ENCODE results near the gene NSD2. TPM values are rescaled to one million over a fixed set of nuclear protein-coding genes. Genes with fewer than 3 reads are reported as not detected.

Gene NSD2
- polyA plus RNA-seq, 4 donors, result 73.6 to 85.8 (median 81.7) TPM

DNA sequence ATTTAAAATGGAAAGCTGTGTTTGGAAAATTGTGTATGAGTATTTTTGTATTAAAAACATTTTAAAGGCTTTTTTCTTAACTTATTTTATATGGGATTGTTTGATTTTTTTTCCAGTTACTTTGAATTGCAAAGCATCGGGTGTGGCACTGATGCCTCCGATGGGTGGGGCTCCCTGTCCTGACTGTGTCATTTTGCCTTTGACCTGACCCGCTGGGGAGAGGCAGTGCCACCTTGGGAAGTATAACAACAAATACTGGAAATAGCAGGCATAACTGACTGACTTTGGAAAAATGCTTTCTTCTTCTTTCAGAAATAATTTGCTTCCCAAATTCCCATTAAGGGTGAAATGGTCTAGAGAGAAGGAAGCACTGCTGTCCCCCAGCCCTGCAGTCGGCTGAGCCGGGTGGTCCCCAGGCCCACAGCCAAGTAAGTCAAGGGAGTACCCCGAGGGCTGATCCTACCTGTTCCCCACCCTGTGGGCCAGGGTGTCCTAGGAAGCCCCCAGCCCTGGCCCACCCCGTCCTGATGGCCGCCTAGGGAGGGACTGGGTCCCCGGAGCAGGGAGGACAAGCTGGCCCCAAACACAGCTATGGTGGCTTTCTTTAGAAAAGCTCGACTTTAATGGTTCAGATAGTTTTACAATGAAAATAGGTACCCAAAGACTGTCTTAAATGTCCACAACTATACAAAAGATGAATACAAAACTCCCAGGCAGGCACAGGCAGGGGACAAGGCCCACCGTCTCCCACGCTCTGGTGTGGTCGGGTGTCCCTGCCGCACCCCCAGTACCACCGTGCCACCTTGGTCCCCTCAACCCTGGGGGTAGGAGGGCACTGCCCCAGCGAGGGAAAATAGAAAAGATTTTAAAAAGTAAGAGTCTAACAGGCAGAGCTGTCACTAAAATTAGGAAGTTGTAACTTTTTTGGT, 111.2 kb downstream of the NSD2 start:
- DNase-seq (ENCODE audit: low read depth in 4 of 4, low spot score in 3 of 4), result no peak

DNA sequence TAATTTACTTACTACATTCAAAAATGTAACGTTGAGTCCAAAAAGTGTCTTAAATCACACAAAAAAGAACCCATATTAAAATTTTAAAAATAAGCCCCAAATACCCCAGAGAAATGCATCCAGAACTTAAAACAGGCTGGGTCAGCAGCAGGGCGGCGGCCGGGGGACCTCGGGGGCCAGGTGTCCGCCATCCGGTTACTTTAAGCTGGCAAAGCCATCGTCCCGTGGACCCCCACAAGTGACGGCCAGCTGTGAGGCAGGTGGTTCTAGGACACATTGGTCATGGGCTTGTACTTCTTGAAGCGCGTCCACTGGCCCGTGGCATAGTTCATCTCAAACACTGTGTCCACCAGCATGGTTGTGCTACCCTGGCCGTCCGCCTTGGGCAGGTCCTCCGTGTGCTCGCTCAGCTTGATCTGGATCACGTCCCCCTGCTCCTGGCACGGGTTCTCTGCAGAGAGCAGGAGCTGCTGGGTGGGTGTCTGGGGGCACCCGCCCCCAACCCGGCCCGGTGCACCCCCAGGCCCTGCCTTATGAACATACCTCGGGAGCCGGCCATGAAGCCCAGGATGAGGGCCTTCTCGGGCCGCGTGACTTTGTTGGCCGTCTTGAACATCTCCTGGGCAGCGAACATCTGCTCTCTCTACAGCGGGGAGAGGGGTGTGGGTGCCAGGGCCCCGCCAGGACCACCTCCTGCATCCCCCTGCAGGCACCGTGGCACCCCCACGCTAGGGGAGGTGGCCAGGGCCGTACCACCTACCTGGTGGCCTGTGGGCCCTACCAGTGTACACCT, 112.1 kb downstream of the NSD2 start:
- no peak for DNase-seq (ENCODE audit: low read depth in 4 of 4, low spot score in 3 of 4)

DNA sequence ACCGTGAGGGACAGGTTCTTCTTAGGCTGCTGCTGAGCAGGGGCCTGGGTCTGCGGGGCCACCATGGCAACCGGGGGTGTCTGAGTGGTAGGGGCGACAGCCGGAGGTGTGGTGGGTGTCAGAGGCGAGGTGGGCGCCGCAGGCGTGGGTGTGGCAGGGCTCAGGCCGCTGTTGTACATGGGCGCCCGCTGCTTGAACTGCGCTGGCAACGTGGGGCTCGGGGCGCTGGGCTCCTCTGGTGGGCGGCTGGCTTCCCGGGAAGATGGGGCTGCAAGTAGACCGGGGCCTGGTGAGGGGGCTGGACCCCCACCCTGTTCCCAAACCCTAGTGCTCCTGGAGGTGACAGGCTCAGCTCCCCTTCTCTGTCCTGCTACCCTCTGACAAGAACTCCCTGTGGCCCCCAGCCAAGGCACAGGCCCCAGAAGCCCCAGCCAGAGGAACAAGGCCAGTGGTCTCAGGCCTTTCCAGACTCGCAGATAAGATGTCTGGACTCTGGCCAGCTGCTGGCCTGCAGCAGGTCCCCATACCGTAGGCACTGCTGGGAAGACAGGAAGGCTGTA, 112.7 kb downstream of the NSD2 start:
- DNase-seq (ENCODE audit: low read depth in 4 of 4, low spot score in 3 of 4), result no peak

DNA sequence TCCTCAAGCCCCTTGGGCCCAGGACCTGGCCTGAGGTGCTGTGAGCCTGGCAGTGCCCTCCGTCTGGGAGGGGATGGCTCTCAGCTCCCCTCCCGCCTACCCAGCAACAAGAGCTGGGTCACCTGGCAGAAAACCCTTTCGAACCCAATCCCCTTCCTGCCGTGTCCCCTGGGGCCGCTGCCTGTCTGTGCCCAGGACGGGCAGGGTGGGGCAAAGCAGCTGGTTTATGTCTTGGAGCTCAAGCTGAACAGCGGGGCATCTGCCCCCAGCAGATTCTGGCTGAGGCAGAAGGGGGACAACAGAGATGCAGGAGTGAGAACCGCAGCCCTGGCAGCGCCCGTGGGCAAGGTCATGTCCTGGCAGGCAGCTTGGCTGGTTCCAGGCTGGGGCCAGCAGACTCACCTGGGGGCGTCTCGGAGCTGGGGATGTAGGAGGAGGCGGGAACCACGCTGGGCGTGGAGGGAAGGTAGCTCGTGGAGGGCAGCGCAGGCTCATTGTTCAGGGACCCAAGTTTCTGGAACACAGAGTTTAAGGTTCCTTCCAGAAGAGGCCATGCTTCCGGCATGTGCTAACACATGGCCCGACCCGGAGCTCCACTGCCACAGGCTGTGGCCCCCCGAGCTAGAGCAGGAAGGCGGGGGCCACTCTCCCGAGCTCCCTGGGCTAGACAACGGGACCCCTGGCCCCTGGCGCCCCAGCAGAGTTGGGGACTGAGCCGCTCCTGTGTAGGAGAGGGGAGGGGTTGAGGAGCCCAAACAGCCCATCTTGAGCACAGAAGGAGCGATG, 113.4 kb downstream of the NSD2 start:
- DNase-seq (ENCODE audit: low read depth in 4 of 4, low spot score in 3 of 4), result no peak

DNA sequence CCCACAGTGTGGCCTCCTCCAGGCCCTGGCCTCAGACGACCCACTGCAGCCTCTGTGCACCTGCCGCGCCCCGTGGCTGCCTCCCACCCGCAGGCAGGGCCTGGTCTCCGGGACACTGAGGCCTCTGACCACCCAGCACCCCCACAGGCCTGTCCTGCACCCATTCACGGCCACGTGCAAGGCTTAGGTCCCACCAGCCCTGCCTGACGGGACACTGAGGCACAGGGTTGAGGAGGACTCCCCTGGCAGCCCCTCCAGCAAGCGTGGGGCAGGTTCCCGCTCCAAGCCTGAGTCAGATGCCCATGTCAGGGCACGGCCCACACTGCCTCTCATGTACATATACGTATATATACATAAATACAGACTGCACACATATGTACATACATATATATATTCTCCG, 114.1 kb downstream of the NSD2 start:
- DNase-seq (ENCODE audit: low read depth in 4 of 4, low spot score in 3 of 4), result no peak

DNA sequence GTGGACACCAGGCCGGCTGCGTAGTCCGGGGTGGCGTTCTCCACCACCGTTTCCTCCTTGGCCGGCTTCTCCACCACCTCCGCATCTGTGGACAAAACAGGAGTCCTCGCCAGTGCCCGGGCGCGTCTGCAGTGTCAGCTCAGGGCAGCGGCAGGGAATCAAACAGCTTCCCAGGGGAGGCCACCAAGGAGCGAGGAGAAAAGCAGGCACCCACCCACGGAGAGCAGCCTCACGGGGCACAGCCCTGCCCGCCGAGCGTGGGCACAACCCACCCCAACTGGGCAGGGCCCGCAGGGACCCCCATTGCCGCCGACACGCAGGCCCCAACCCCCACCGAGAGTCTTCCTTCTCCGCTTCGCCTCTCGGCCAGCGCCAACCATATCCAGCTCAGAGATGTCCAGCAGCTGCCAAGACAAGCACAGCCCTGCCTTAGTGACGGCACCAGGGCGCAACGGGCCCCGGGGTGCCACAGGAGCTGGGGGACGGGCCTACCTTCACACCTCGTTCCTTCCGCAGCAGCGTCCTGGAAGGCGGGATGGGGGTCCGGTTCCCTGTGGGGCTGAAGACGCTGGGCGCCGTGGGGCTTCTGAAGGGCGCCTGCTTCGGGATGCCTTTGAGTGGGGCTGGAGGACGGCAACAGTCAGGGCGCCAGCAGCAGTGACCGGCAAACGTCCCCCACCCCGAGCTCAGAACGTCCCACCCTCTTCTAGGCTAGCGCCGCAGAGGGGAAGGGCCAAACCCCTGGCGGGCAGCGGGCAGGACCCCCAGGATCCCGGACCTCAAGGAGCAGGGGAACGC, 114.8 kb downstream of the NSD2 start:
- DNase-seq (ENCODE audit: low read depth in 4 of 4, low spot score in 3 of 4), result no peak

DNA sequence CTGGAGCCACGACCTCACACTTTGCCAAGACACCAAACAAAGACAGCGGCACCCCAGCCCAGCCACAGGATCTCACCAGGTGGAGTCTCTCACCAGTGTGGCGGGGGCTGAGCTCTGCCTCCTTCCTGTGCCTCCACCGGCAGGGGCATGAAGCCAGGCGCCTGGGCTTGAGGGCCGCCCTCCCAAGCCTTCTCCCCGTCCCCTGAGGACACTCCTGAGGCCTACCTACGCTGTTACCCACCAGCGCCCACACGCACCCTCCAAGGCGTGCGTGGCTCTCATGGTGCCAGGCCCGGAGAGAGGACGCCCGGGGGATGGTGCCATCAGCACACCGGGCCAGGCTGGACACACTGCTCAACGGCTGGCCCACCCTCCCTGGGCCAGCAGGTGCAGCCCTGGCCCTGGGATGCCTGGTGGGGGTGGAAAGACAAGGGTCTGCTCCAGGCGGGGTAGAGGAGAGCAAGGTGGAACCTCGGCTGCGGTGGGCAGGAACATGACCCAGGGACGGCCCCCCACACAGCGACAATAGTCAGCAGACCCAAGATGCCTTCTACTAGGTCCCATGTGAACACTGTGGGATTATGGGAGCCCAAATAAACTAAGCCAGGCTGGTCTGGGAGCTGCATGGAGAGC, 115.5 kb downstream of the NSD2 start:
- DNase-seq (ENCODE audit: low read depth in 4 of 4, low spot score in 3 of 4), result no peak

DNA sequence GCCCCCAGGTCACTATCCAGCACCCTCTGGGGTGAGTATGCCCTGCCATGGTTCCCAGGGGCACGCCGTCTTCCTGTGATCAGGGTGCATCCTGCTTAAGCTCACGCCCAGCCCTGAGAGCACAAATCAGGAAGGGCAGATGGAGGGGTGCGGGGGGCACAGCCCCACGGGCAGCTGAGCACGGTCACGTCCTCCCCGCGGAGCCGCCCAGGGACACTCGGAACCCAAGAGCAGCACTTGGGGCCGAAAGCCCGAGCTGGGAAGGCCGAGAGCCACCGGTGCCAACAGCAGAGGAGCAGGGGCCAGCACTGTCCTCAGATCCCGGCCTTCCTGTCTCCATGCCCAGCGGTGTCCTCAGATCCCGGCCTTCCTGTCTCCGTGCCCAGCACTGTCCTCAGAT, 116.1 kb downstream of the NSD2 start:
- no peak for DNase-seq (ENCODE audit: low read depth in 4 of 4, low spot score in 3 of 4)

DNA sequence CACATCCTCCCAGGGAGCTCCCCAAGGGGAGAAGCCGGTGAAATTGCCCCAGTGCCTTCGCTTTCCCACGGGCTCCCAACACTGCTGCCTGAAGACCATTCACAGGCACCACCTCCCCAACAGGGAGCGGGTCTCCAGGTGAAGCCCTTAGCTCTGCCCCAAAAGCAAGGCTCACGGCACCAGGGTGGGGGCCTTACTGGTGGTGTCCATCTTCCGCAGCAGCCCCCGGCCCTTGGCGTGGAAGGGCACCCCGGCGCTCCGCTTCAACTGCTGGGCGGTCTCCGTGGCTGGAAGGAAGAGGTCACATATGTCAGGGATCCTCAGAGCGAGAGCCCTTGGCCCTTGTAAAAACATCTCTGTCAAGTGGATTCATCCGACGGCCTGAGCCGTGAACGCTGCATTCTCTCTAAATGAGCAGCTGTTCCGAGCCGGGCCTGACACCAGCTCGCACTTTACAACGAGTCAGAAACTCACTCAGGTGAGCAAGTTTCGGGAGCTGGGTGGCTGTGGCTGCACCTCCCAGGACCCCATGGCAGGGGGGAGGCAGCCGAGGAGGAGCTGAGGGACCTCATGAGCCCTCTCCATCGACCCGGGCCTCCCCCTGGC, 116.6 kb downstream of the NSD2 start:
- no peak for DNase-seq (ENCODE audit: low read depth in 4 of 4, low spot score in 3 of 4)

DNA sequence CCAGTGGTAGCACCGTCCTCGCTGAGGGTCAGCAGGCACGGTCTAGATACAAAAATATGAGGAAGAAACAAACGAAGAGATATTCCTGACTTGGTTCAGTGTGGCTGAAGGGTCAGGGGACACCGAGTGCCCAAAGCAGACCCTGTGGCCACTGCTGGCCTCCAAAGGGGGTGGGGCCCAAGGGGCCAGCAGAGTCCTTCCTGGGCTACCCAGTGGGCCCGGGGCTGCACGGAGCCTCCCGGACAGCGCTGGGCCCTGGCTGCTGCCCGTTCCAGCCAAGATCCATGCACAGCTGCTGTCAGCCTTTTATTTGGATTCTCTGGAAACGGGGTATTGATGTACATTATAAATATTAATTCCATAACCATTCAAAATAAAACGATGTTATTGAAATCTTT, 117.1 kb downstream of the NSD2 start:
- DNase-seq (ENCODE audit: low read depth in 4 of 4, low spot score in 3 of 4), result no peak

DNA sequence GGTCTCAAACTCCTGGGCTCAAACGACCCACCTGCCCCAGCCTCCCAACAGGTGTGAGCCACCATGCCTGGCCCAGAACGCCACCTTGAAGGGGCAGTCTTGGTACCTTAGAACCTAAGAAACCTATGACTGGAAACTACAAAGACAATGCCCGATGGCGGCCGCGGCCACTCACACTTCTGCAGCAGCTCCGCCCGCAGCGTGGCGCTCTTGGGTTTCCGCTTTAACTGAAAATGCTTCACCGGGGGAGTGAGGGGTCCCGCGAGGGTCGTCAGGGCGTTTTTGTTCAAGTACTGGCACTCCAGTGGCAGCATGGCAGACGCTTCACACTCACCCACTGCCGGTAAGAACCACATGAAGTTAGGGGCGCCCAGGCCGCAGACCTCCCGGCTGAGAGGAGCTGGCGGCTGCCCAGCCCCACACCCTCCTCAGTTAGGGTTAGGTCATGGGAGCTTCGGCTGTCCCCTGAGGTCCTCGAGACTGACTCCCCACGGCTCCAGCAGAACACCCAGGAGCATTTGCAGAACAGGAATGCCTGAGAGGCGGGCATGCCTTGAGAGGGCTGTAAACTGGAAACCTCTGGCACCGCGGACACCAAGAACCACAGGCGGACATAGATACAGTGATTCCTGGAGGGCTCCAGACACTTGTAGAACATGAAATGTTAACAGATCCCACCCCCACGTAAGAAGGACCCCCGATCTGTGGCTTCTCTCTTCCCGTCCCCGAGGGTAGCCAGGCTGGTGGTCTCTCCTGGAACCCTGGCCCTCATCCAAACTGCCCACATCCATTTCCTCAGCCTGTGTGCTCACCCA, 118.5 kb downstream of the NSD2 start:
- no peak for DNase-seq (ENCODE audit: low read depth in 4 of 4, low spot score in 3 of 4)

DNA sequence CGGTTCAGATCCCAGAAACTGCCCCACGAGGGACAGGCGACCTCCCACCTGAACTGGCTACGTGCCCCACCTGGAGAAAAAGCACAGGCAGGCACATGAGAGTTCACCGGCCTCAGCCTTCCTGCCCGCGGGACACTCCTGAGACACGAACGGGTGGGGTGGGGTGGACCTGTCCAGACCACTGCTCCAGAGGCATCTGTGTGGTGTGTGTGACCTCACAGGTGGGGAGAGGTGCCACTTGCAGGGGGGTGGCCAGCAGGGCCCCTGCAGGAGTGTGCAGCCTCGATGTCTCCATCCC, 119.1 kb downstream of the NSD2 start:
- no peak for DNase-seq (ENCODE audit: low read depth in 4 of 4, low spot score in 3 of 4)

DNA sequence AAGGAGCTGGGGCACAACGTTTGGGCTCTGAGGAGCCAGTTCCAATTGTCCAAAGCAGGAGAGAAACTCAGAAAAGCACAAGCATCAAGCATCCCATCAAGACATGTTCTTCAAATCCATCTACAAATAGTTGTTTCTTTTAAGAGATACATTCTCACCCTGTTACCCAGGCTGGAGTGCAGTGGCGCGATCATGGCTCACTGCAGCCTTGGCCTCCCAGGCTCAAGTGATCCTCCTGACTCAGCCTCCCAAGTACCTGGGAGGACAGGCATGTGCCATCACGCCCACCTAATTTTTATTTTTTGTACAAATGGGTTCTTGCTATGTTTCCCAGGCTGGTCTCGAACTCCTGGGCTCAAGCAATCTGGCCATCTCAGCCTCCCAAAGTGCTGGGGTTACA, 119.5 kb downstream of the NSD2 start:
- no peak for DNase-seq (ENCODE audit: low read depth in 4 of 4, low spot score in 3 of 4)

DNA sequence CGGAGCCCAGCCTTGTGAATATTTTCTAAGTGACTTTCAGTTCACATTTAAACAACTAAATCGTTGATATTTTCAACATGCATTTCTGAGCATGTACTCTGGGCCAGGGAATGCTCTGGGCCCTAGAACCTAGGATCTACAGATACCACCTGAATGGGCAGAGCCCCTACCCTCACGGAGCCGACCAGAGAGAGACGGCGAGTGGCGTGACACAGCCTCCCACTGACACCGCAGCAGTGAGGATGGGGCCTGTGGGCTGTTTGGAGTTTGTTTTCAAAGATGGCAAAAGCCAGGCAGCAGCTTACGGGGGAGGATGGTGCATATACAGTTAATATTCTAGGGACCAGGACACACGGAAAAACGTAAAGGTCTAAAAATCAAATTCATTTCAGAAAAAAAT, 119.9 kb downstream of the NSD2 start:
- no peak for DNase-seq (ENCODE audit: low read depth in 4 of 4, low spot score in 3 of 4)

DNA sequence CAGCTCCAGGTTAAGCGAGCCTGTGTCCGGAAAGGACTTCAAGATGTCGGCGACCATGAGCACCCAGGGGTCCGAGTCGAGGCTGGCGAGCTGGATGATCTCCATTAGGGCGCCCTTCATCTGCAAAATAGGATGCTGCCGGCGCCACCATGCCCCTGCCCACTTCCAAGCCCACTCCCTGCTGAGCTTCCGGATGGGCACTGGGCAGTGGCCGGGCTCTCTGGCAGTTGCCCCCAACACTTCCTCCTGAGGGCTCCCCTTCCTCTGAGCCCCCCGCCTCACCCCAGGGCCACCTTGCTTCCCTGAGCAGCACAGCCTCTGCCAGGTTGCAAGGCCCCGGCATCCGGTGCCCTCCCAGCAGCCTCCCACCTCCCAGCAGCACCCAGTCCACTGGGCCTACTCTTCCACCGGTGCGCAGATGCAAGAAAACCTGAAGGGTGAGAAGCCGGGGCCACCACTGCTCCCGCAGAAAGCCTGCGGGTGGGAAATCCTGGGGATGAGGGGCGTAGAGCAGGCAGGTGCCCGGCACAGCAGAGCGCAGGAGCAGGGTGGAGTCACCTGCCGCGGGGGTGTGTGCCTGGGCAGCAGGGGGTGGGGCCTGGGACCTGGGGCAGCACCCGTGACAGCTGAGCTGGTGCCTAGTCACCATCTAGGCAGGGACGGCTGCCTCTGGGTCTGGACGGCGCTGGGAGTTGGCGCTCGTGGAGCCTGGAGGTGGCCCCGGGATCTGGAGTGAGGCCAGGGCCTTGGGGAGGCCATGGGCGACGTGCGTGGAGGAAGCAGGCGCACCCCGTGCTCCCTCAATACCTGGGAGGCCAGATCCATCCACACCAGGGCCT, 120.6 kb downstream of the NSD2 start:
- no peak for DNase-seq (ENCODE audit: low read depth in 4 of 4, low spot score in 3 of 4)

DNA sequence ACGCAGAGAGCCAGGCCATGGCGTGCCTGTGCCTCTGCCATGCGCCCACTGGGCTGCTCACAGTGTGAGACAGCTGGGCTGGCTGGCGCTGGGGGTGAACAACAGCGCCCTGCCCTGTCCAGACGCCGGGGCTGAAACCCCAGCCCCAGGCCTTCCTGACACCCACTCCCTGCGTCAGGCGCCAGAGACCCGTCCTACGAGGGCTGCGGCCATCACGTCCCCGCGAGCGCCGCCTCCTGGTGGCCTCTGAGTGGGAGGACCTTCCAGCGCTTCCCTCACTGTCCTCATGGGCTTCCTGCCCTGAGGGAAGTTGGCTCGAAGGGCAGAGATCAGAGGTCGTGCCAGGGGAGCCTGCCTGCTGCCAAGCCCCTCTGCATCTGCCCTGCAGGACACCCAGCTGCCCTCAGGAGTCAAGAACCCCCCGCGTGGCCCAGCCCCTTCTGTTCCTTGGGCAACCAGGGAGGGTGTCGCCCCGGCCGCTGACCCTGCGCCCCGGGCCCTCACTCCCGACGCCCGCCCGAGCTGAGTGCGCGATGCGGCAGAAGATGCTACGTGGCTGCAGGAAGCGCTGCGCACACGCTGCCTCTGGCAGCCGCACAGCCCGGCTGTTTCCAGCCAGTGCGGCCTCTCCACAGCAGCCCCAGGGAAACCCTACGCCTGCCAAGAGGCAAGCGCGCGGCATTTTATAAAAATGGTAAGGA, 121.4 kb downstream of the NSD2 start:
- DNase-seq (ENCODE audit: low read depth in 4 of 4, low spot score in 3 of 4), result no peak

DNA sequence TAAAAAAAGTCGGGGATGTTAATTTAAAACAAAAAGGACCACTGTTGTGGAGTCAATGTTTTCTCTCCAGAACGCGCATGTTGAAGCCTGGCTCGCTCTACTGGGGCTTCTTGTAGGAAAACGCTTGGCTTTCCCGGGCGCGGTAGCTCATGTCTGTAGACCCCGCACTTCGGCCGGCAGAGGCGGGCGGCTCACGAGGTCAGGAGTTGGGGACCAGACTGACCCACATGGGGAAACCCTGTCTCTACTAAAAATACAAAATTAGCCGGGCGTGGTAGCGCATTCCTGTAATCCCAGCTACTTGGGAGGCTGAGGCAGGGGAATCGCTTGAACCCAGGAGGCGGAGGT, 122.0 kb downstream of the NSD2 start:
- no peak for DNase-seq (ENCODE audit: low read depth in 4 of 4, low spot score in 3 of 4)

Measured in left renal pelvis (tissue), 4 donors.